Omental fat pad (tissue), 4 donors: ENCODE results near the gene ARHGAP1. TPM values are rescaled to one million over a fixed set of nuclear protein-coding genes. Genes with fewer than 3 reads are reported as not detected.

ENCODE experiments used
- ATAC-seq: fragments of 150-250 bp; one replicate; pipeline ENCODE4 v1.9.1; 2016; ENCODE audit warnings: mild to moderate bottlenecking, moderate library complexity; ENCODE audit not compliant: low FRiP score
- DNase-seq: peaks from one replicate; pipeline ENCODE4 v3.0.0-alpha.2; 2019; ENCODE audit warnings: low spot score
- CTCF ChIP-seq, 3 donors: fragments of 450-650 bp; IDR thresholded peaks; one replicate each; pipeline ENCODE4 v1.5.1; 2016 to 2017; ENCODE audit warnings: antibody characterized with exemption in 3 of 3, mild to moderate bottlenecking in 3 of 3, moderate library complexity in 2 of 3
- total RNA-seq, 4 donors: library from RNA; depleted of rRNA; stranded (reverse); fragments of >200 nt; gene quantifications; one replicate each; pipeline ENCODE4 v1.1.0, GENCODE V29; 2016

Gene ARHGAP1
- total RNA-seq, 4 donors from 2014 or later: 34.6 to 69.2 (median 42.6) TPM

DNA sequence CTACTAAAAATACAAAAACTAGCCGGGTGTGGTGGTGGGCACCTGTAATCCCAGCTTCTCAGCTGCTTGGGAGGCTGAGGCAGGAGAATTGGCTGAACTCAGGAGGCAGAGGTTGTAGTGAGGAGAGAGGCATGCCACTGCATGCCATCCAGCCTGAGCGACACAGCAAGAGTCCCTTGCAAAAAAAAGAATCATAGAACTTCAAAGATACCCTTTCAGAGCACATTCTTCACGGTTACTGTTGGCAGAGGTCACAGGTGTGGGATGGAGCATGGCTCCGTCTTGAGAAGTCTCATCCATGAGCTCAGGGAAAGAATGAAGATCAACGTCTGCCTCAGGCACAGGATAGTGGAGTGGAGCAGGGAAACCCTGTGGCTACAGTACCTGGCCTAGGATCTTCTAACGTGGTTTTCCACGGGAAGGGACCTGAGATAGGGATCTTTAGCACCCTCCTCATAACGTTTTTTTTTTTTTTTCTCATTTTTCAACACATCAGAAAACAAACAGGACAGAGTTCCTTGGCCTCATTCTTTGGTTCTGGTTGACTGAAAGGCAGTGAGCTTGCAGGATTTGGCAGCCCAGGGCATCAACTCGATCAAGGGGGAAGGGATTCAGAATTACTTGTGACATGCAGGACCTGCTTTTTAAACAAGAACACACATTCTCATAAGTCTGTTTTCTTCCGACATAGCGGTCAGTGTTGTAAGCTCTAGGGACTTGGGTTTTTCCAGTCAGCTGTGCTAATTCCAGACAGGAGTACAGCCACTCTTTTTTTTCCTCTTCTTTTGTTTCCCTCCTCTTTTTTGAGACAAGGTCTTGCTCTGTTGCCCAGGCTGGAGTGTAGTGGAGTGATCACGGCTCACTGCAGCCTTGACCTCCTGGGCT is 41.4 kb upstream of the ARHGAP1 start:
- ATAC-seq (no peak), DNase-seq (no peak)
- TF ChIP-seq CTCF (IDR thresholded peaks at IDR 0.05): no peak

DNA sequence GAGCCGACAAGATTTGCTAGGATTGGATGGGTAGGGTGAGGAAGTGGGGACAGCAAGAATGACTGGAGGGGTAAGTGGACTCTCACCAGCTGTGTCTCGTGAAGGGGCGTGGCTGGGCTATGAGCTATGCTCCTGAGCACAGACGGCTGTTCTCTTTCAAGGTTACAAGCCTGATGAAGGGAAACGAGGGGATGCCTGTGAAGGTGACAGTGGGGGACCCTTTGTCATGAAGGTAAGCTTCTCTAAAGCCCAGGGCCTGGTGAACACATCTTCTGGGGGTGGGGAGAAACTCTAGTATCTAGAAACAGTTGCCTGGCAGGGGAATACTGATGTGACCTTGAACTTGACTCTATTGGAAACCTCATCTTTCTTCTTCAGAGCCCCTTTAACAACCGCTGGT is 38.5 kb upstream of the ARHGAP1 start:
- ATAC-seq (no peak), DNase-seq (no peak)
- no peak for TF ChIP-seq CTCF (IDR thresholded peaks at IDR 0.05)

- ATAC-seq: no peak
- no peak for TF ChIP-seq CTCF (IDR thresholded peaks at IDR 0.05)
- no peak for DNase-seq
These were observed 37.3 kb upstream of the ARHGAP1 start for GRCh38 chr11:46737699-46738098.

DNA sequence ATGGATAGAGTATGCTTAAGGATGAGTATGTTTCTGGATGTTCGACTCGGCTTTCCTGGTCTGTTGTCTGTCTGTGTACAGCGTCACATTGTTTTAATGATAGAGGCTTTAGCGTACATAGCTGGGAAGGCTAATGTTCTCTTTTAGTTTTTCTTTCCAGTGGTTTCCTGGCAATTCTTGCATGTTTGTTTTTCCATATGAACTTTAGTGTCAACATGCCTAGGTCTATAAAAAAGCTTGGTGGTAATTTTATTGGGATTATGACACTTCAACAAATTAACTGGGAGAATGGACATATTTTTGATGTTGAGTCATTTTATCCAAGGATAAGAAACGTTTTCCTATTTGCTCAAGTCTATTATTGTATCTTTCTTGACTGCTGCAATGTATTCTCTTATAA is 36.2 kb upstream of the ARHGAP1 start:
- no peak for TF ChIP-seq CTCF (IDR thresholded peaks at IDR 0.05)
- no peak for DNase-seq
- ATAC-seq: no peak

DNA sequence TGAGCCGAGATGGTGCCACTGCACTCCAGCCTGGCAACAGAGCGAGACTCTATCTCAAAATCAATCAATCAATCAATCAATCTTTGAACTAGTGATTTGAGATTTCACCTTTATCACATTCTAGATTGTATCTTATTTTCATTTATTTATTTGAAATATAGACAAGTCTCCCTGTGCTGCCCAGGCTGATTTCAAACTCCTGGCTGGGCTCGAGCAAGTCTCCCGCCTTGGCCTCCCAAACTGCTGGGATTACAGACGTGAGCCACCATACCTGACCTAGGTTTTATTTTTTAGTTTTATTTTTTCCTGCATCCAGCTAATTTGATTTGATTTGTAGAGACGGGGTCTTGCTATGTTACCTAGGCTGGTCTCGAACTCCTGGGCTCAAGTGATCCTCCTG is 35.7 kb upstream of the ARHGAP1 start:
- DNase-seq (no peak), ATAC-seq (no peak)
- TF ChIP-seq CTCF (IDR thresholded peaks at IDR 0.05): no peak

DNA sequence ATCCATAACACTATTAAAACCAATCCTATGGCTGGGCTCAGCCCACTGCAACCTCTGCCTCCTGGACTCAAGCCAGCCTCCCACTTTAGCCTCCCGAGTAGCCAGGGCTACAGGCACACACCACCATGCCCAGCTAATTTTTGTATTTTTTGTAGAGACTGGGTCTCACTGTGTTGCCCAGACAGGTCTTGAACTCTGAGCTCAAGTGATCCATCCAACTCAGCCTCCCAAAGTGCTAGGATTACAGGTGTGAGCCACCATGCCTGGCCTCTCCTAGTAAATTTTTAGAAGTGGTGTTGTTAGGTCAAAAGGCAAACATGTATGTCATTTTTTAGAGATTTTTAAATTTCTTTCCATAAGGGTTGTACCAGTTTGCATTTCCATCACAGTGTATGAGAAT is 32.8 kb upstream of the ARHGAP1 start:
- TF ChIP-seq CTCF (IDR thresholded peaks at IDR 0.05): no peak
- DNase-seq: no peak
- no peak for ATAC-seq

DNA sequence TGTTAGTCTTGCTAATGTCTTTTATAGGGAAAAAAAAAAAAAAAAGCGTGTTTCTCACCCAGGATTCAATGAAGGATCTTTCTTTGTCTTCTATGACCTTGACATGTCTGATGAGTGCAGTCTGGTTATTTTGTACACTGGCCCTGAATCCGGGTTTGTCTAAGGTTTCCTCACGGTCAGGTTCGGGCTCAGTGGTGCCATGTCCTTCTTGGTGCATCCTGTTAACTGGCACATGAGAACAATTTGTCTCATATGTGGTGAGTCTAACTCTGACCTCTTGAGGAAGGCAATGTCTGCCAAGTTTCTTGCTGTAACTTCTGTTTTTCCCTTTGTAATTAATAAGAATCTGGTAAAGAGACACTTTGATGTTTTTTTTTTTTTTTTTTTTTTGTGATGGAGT is 31.1 kb upstream of the ARHGAP1 start:
- no peak for TF ChIP-seq CTCF (IDR thresholded peaks at IDR 0.05)
- no peak for ATAC-seq
- DNase-seq: no peak
